SIG-M5 (cell line): ENCODE measurements around the gene KIF26A.

Experiments
- DNase-seq: peaks from one replicate; lab custom pipeline; 2025; lab: John Stamatoyannopoulos, UW

KIF26A gene

GRCh38 chr14:104112609-104113571 lies 25.5 kb upstream of the KIF26A start:
- DNase-seq: no peak

GRCh38 chr14:104113631-104114420 lies 24.6 kb upstream of the KIF26A start:
- DNase-seq: no peak

- DNase-seq: no peak
These were observed 23.8 kb upstream of the KIF26A start for GRCh38 chr14:104114421-104115130.

- DNase-seq: no peak
These were observed 23.2 kb upstream of the KIF26A start for GRCh38 chr14:104115131-104115600.

- DNase-seq: no peak
These were observed 22.6 kb upstream of the KIF26A start for GRCh38 chr14:104115691-104116287.

- DNase-seq: no peak
These were observed 22.1 kb upstream of the KIF26A start for GRCh38 chr14:104116288-104116755.

- DNase-seq: no peak
These were observed 21.5 kb upstream of the KIF26A start for GRCh38 chr14:104116756-104117340.

- no peak for DNase-seq
These were observed 20.9 kb upstream of the KIF26A start for GRCh38 chr14:104117341-104118005.

GRCh38 chr14:104118006-104118844 lies 20.2 kb upstream of the KIF26A start:
- no peak for DNase-seq

- DNase-seq: no peak
These were observed 19.3 kb upstream of the KIF26A start for GRCh38 chr14:104119119-104119487.

- no peak for DNase-seq
These were observed 18.7 kb upstream of the KIF26A start for GRCh38 chr14:104119488-104120251.

GRCh38 chr14:104120281-104120741 lies 18.1 kb upstream of the KIF26A start:
- DNase-seq: no peak

- DNase-seq: no peak
These were observed 17.2 kb upstream of the KIF26A start for GRCh38 chr14:104121142-104121541.

GRCh38 chr14:104123879-104124278 lies 14.5 kb upstream of the KIF26A start:
- DNase-seq: no peak

- DNase-seq: no peak
These were observed 13.4 kb upstream of the KIF26A start for GRCh38 chr14:104125011-104125410.

GRCh38 chr14:104126753-104127152 lies 11.6 kb upstream of the KIF26A start:
- no peak for DNase-seq

GRCh38 chr14:104128981-104129380 lies 9.4 kb upstream of the KIF26A start:
- no peak for DNase-seq

- DNase-seq: no peak
These were observed 8.8 kb upstream of the KIF26A start for GRCh38 chr14:104129556-104129955.
